PC-9 (cell line): Measurements from ENCODE around the gene MBNL1. TPM values are rescaled to one million over a fixed set of nuclear protein-coding genes. Genes with fewer than 3 reads are reported as not detected.

Experiments used
- BruUV-seq: library from RNA; stranded (reverse); fragments of 400-500 nt; replicated peaks from 2 replicates; lab custom pipeline; 2021; lab: Mats Ljungman, UMichigan
- CTCF ChIA-PET: fragments of 300-600 bp; sonication (Branson Sonifier 250); formaldehyde crosslinking; loops from one replicate; lab custom pipeline; 2022; ENCODE audit warnings: antibody characterized with exemption; lab: Charles Lee
- POLR2A ChIA-PET: fragments of 300-600 bp; sonication (Branson Sonifier 250); formaldehyde crosslinking; loops from one replicate; lab custom pipeline; 2022; ENCODE audit warnings: antibody characterized with exemption; ENCODE audit not compliant: unreplicated experiment; lab: Charles Lee
- DNase-seq, 2 experiments: peaks; one replicate each; pipeline versions ENCODE4 v3.0.0 to v3.0.0-alpha.2; 2015 to 2022; ENCODE audit warnings: mixed read lengths in 1 of 2
- H2AFZ ChIP-seq: fragments of 200-600 bp; sonication (generic); 2 replicates; pipeline ENCODE4 v1.8.1; 2017; ENCODE audit warnings: antibody characterized with exemption
- H3F3A ChIP-seq: fragments of 200-600 bp; sonication (generic); 2 replicates; pipeline ENCODE4 v1.8.1; 2017; ENCODE audit warnings: antibody characterized with exemption, mild to moderate bottlenecking, low read depth; ENCODE audit not compliant: insufficient read depth
- H3K27ac ChIP-seq: fragments of 200-600 bp; sonication (generic); 2 replicates; pipeline ENCODE4 v1.6.1; 2016; ENCODE audit warnings: mixed run types
- H3K27me3 ChIP-seq: fragments of 200-600 bp; sonication (generic); 2 replicates; pipeline ENCODE4 v1.6.1; 2016; ENCODE audit warnings: low read depth, mixed run types; ENCODE audit not compliant: insufficient read depth
- H3K36me3 ChIP-seq: fragments of 200-600 bp; sonication (generic); 2 replicates; pipeline ENCODE4 v1.6.1; 2016; ENCODE audit warnings: low read depth, mixed run types
- H3K4me1 ChIP-seq: fragments of 200-600 bp; sonication (generic); replicated peaks from 2 replicates; pipeline ENCODE4 v1.6.1; 2016; ENCODE audit warnings: mixed run types; ENCODE audit not compliant: insufficient read depth
- H3K4me2 ChIP-seq: fragments of 200-600 bp; sonication (generic); 2 replicates; pipeline ENCODE4 v1.6.1; 2017; ENCODE audit warnings: mixed run types
- H3K4me3 ChIP-seq: fragments of 200-600 bp; sonication (generic); 2 replicates; pipeline ENCODE4 v1.6.1; 2016; ENCODE audit warnings: mixed run types
- H3K79me2 ChIP-seq: fragments of 200-600 bp; sonication (generic); 2 replicates; pipeline ENCODE4 v1.6.1; 2017; ENCODE audit warnings: low read depth, mixed run types
- H3K9me2 ChIP-seq: fragments of 200-600 bp; sonication (generic); 2 replicates; pipeline ENCODE4 v1.8.1; 2017; ENCODE audit warnings: mild to moderate bottlenecking; ENCODE audit not compliant: insufficient read depth
- H3K9me3 ChIP-seq: fragments of 200-600 bp; sonication (generic); 2 replicates; pipeline ENCODE4 v1.8.1; 2016; ENCODE audit warnings: low read depth; ENCODE audit not compliant: insufficient read depth
- H4K20me1 ChIP-seq: fragments of 200-600 bp; sonication (generic); 2 replicates; pipeline ENCODE4 v1.8.1; 2017; ENCODE audit not compliant: insufficient read depth
- EZH2 ChIP-seq: fragments of 200-600 bp; sonication (generic); IDR thresholded peaks from 2 replicates; pipeline ENCODE4 v1.8.0; 2017; ENCODE audit warnings: antibody characterized with exemption, low read depth
- intact Hi-C: fragments of 100-400 bp; cut with micrococcal nuclease; formaldehyde crosslinking; loops from one replicate; pipeline ENCODE4 v1.10.0; 2022; ENCODE audit not compliant: unreplicated experiment
- total RNA-seq: library from RNA; stranded (reverse); gene quantifications from 2 replicates; pipeline ENCODE4 v1.2.3, GENCODE V29; 2021
- TF ChIP-seq, protein P1 (sequence below): fragments of 200-600 bp; sonication (generic); conservative IDR thresholded peaks from 2 replicates; pipeline ENCODE4 v1.6.1; 2017; ENCODE audit warnings: mixed run types, antibody characterized with exemption, mild to moderate bottlenecking, moderate library complexity

MBNL1 gene
- total RNA-seq, 1 experiment from 2014 or later = 176 TPM

DNA sequence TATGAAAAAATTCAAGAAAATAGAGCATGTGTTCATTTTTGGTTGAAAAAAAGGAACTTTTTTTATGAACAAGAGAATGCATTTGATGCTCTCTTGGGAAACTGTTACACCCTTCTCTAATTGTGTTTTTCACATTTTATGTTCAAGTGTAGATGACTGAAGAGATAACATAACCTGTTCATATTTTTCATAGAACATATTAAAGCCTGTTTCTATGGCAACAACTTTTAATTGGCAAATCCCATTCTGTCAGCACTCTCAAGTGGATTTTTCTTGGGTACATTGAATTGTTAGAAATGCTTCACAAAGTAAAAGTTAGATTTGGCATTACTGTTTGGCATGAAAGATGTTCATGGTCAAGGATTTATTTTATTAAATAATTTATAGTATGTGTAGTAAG lies 117.5 kb downstream of the MBNL1 start:
- 0 out of 2 replicates have a peak, but pooled peaks cover 4% of the 10 kb centered on the region for H4K20me1 ChIP-seq
- no peak overlapping the region for H2AFZ ChIP-seq
- no peaks in the 10 kb centered on the region for H3K27me3 ChIP-seq
- peaks cover 7% of the 10 kb centered on the region; the same call in 1 of the 2 replicates for H3F3A ChIP-seq
- H3K9me2 ChIP-seq = no peaks in the 10 kb centered on the region
- no peaks in the 10 kb centered on the region for H3K9me3 ChIP-seq
- POLR2A ChIA-PET = no interaction called here
- peaks cover 76% of the 10 kb centered on the region for H3K79me2 ChIP-seq
- no peak for TF ChIP-seq EZH2
- TF ChIP-seq, protein P1, sequence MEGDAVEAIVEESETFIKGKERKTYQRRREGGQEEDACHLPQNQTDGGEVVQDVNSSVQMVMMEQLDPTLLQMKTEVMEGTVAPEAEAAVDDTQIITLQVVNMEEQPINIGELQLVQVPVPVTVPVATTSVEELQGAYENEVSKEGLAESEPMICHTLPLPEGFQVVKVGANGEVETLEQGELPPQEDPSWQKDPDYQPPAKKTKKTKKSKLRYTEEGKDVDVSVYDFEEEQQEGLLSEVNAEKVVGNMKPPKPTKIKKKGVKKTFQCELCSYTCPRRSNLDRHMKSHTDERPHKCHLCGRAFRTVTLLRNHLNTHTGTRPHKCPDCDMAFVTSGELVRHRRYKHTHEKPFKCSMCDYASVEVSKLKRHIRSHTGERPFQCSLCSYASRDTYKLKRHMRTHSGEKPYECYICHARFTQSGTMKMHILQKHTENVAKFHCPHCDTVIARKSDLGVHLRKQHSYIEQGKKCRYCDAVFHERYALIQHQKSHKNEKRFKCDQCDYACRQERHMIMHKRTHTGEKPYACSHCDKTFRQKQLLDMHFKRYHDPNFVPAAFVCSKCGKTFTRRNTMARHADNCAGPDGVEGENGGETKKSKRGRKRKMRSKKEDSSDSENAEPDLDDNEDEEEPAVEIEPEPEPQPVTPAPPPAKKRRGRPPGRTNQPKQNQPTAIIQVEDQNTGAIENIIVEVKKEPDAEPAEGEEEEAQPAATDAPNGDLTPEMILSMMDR = no peak
- no peak for DNase-seq
- peaks cover 14% of the 10 kb centered on the region for H3K4me1 ChIP-seq
- no peak overlapping the region for H3K27ac ChIP-seq
- intact Hi-C loops = no loop called here
- BruUV-seq = no TSS peak
- no peak overlapping the region for H3K4me3 ChIP-seq
- H3K36me3 ChIP-seq = no peaks in the 10 kb centered on the region
- H3K4me2 ChIP-seq = no peak overlapping the region
- CTCF ChIA-PET = no interaction called here

DNA sequence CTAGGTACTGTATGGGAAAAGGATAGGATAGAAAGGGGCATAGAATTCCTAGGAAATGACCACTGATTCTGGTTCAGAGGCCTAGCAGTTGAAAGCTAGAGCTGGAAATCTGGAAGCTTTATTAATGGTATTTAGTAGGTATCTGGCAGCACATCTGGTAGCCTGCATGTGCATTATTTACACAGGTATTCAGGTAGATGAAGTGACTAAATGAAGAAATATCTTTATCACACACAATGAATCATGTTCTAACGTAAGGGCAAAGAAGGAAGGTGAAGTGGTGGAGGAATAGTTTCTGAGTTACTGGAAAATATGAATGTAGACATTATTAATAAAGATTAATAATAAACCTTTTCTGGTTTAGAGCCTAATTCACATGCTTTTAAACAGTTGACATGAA lies 119.9 kb downstream of the MBNL1 start:
- no peak overlapping the region for H2AFZ ChIP-seq
- H3K27ac ChIP-seq = peak overlapping the region; percentile 18
- 0 out of 2 replicates have a peak, but pooled peaks cover 4% of the 10 kb centered on the region for H4K20me1 ChIP-seq
- peak overlapping the region; percentile 30; the same call in 1 of the 2 replicates for H3K4me2 ChIP-seq
- no peaks in the 10 kb centered on the region for H3K27me3 ChIP-seq
- H3K9me2 ChIP-seq = no peaks in the 10 kb centered on the region
- no peaks in the 10 kb centered on the region for H3K9me3 ChIP-seq
- ChIA-PET POLR2A (interaction anchor here (0.5 to 0.6 kb wide), 2 partner anchors 112 to 120 kb away, joined by 3 read pairs; partner anchors contain the start of gene MBNL1), CTCF (no interaction called here)
- peak in 1 of 2 experiments; percentile 71 for DNase-seq
- intact Hi-C loops = no loop called here
- peaks cover 81% of the 10 kb centered on the region for H3K79me2 ChIP-seq
- BruUV-seq = no TSS peak
- H3K4me1 ChIP-seq = peaks cover 14% of the 10 kb centered on the region
- H3F3A ChIP-seq = peaks cover 7% of the 10 kb centered on the region; the same call in 1 of the 2 replicates
- no peak for TF ChIP-seq EZH2
- TF ChIP-seq, protein P1 = no peak
- no peaks in the 10 kb centered on the region for H3K36me3 ChIP-seq
- H3K4me3 ChIP-seq = no peak overlapping the region

- CTCF ChIA-PET = interaction anchor here (0.6 kb wide), 1 partner anchor 8 kb away, joined by 4 read pairs; no protein-coding TSS in a partner anchor
- peak in 1 of 2 experiments; percentile 47 for DNase-seq
- Histone ChIP-seq H3K4me3 (no peak overlapping the region), H3K36me3 (no peaks in the 10 kb centered on the region), H3F3A (peaks cover 7% of the 10 kb centered on the region; the same call in 1 of the 2 replicates), H3K9me2 (no peaks in the 10 kb centered on the region), H4K20me1 (0 out of 2 replicates have a peak, but pooled peaks cover 4% of the 10 kb centered on the region), H3K4me1 (peaks cover 14% of the 10 kb centered on the region), H3K27me3 (no peaks in the 10 kb centered on the region), H3K9me3 (no peaks in the 10 kb centered on the region), H2AFZ (no peak overlapping the region), H3K79me2 (peaks cover 83% of the 10 kb centered on the region), H3K4me2 (no peak overlapping the region), H3K27ac (0 out of 2 replicates have a peak overlapping the region, but pooled peaks have one; percentile 18)
- intact Hi-C loops = no loop called here
- POLR2A ChIA-PET = interaction anchor here (0.7 kb wide), 1 partner anchor 1428 kb away, joined by 7 read pairs; no protein-coding TSS in a partner anchor
- TF ChIP-seq EZH2 = no peak
- TF ChIP-seq, protein P1 = no peak
- no TSS peak for BruUV-seq
Measured at GRCh38 chr3:152389316-152389934, 120.7 kb downstream of the MBNL1 start.
